Transverse colon (tissue), 4 donors: ENCODE results near the gene KIF3A. TPM values are rescaled to one million over a fixed set of nuclear protein-coding genes. Genes with fewer than 3 reads are reported as not detected.

Source experiments
- DNase-seq: peaks from one replicate; pipeline ENCODE4 v3.0.0-alpha.2; 2019
- H3K27ac ChIP-seq, 4 donors: fragments of 200-600 bp; sonication (generic); 2 replicates each; pipeline ENCODE4 v1.5.1; 2016 to 2018; ENCODE audit warnings: inconsistent platforms in 4 of 4
- H3K27me3 ChIP-seq: fragments of 200-600 bp; sonication (generic); 2 replicates; pipeline ENCODE4 v1.5.1; 2017; ENCODE audit warnings: inconsistent platforms
- H3K36me3 ChIP-seq, 4 donors: fragments of 200-600 bp; sonication (generic); 2 replicates each; pipeline ENCODE4 v1.5.1; 2017 to 2019; ENCODE audit warnings: inconsistent platforms in 4 of 4
- H3K4me1 ChIP-seq, 4 donors: fragments of 200-600 bp; sonication (generic); 2 replicates each; pipeline ENCODE4 v1.5.1; 2017 to 2020; ENCODE audit warnings: inconsistent platforms in 4 of 4
- H3K4me3 ChIP-seq, 4 donors: fragments of 200-600 bp; sonication (generic); 1 replicate in 1 of 4; 2 replicates in 3 of 4; pipeline versions ENCODE4 v1.5.1 to v1.6.1; 2017 to 2019; ENCODE audit warnings: inconsistent platforms in 4 of 4
- H3K9me3 ChIP-seq, 2 donors: fragments of 200-600 bp; sonication (generic); 2 replicates each; pipeline ENCODE4 v1.5.1; 2017 to 2019; ENCODE audit warnings: inconsistent platforms in 2 of 2
- CTCF ChIP-seq, 5 experiments: fragments of 200-600 bp in 3 of 5; fragments of 450-650 bp in 2 of 5; sonication (generic) in 3 of 5; IDR thresholded peaks; 1 replicate in 2 of 5; 2 replicates in 3 of 5; pipeline ENCODE4 v1.5.1; 2016 to 2017; ENCODE audit warnings: antibody characterized with exemption in 5 of 5, inconsistent platforms in 3 of 5, mild to moderate bottlenecking in 2 of 5, moderate library complexity in 1 of 5
- EP300 ChIP-seq: sonication (generic); formaldehyde crosslinking; IDR thresholded peaks from one replicate; pipeline ENCODE4 v1.6.1; 2017; ENCODE audit warnings: antibody characterized with exemption, low read depth
- POLR2A ChIP-seq: fragments of 450-650 bp; IDR thresholded peaks from one replicate; pipeline ENCODE4 v1.6.1; 2016; ENCODE audit warnings: antibody characterized with exemption, mild to moderate bottlenecking, moderate library complexity
- POLR2AphosphoS5 ChIP-seq, 3 donors: sonication (generic); formaldehyde crosslinking; IDR thresholded peaks; one replicate each; pipeline ENCODE4 v1.6.1; 2016; ENCODE audit warnings: antibody characterized with exemption in 3 of 3
- WGBS, 2 donors: methylation state at CpG; one replicate each; pipeline ENCODE4 v1.1.5; 2018; ENCODE audit warnings: low coverage in 1 of 2; 5-methylcytosine and 5-hydroxymethylcytosine counted together
- in situ Hi-C, 4 donors: fragments of 200-750 bp; cut with MboI; loops; one replicate each; pipeline versions ENCODE4 v1.15.0 to v1.15.1; 2017; ENCODE audit warnings: low sequenced_read_pairs in 3 of 4, low pct_ligation_motif_present in 1 of 4, low pct_unique_long_range_greater_than_20kb in 1 of 4
- intact Hi-C: fragments of 100-400 bp; cut with DNase I; formaldehyde crosslinking; loops from one replicate; pipeline ENCODE4 v1.15.1; 2023; ENCODE audit warnings: low total_unique reads
- total RNA-seq, 4 donors: library from RNA; depleted of rRNA; stranded (reverse); fragments of >200 nt; gene quantifications; one replicate each; pipeline ENCODE4 v1.1.0, GENCODE V29; 2016

KIF3A gene
- total RNA-seq, 4 donors from 2014 or later, result 1.9 to 7.0 (median 2.8) TPM

GRCh38 chr5:132753135-132753987 is 16.0 kb upstream of the KIF3A start:
- TF ChIP-seq POLR2AphosphoS5 (IDR thresholded peaks at IDR 0.05), result no peak
- DNase-seq, result peak; percentile 8
- WGBS, 2 donors, result 70 to 100% methylated on average over 1 to 2 of the region's 2 CpGs
- no peaks in the 10 kb centered on the region for H3K27me3 ChIP-seq
- intact Hi-C loops, result no loop called here
- no peaks in the 10 kb centered on the region for H3K4me1 ChIP-seq
- in situ Hi-C loops, result no loop called here
- no peak overlapping the region for H3K4me3 ChIP-seq
- peaks cover 0 to 2% (median 0%) of the 10 kb centered on the region in 4 donors for H3K36me3 ChIP-seq
- no peak overlapping the region for H3K27ac ChIP-seq
- no peaks in the 10 kb centered on the region for H3K9me3 ChIP-seq

- Histone ChIP-seq H3K27me3 (peaks cover 3% of the 10 kb centered on the region), H3K36me3 (no peaks in the 10 kb centered on the region), H3K9me3 (no peaks in the 10 kb centered on the region), H3K4me3 (no peak overlapping the region), H3K4me1 (peaks cover 0 to 6% (median 3%) of the 10 kb centered on the region in 4 donors), H3K27ac (no peak overlapping the region)
- DNase-seq, result no peak
- TF ChIP-seq POLR2AphosphoS5 (IDR thresholded peaks at IDR 0.05) (no peak), POLR2A (no peak), CTCF (IDR thresholded peaks at IDR 0.05) (no peak), EP300 (no peak)
- intact Hi-C loops, result no loop called here
- 100% methylated on average over 1 of the region's 1 CpG for WGBS, 2 donors
- in situ Hi-C loops, result no loop called here
These were observed 15.3 kb upstream of the KIF3A start for GRCh38 chr5:132752581-132753125.

- peak; percentile 6 for DNase-seq
- TF ChIP-seq POLR2AphosphoS5 (IDR thresholded peaks at IDR 0.05) (no peak), POLR2A (no peak), CTCF (IDR thresholded peaks at IDR 0.05) (no peak), EP300 (no peak)
- H3K27me3 ChIP-seq, result peaks cover 9% of the 10 kb centered on the region
- WGBS, 2 donors, result 95 to 96% methylated on average over 5 of the region's 5 CpGs
- no peaks in the 10 kb centered on the region for H3K36me3 ChIP-seq
- H3K27ac ChIP-seq, result no peak overlapping the region
- H3K4me1 ChIP-seq, result peaks cover 0 to 12% (median 3%) of the 10 kb centered on the region in 4 donors
- H3K4me3 ChIP-seq, result no peak overlapping the region
- in situ Hi-C loops, result no loop called here
- intact Hi-C loops, result no loop called here
- H3K9me3 ChIP-seq, result no peaks in the 10 kb centered on the region
These were observed 14.7 kb upstream of the KIF3A start for GRCh38 chr5:132751971-132752580.

- Histone ChIP-seq H3K36me3 (no peaks in the 10 kb centered on the region), H3K9me3 (no peaks in the 10 kb centered on the region), H3K27me3 (peaks cover 13% of the 10 kb centered on the region), H3K4me3 (no peak overlapping the region), H3K27ac (no peak overlapping the region), H3K4me1 (peaks cover 0 to 15% (median 5%) of the 10 kb centered on the region in 4 donors)
- TF ChIP-seq POLR2A, result no peak
- TF ChIP-seq CTCF (IDR thresholded peaks at IDR 0.05), result no peak
- TF ChIP-seq EP300, result no peak
- TF ChIP-seq POLR2AphosphoS5 (IDR thresholded peaks at IDR 0.05), result no peak
- WGBS, 2 donors, result 73 to 97% methylated on average over 5 to 7 of the region's 7 CpGs
- DNase-seq, result peak; percentile 10
- intact Hi-C loops, result no loop called here
- in situ Hi-C loops, result no loop called here
These were observed 14.1 kb upstream of the KIF3A start for GRCh38 chr5:132751444-132751843.
